GM13977 (cell line): ENCODE results near the gene MPPED1.

Experiments used
- DNase-seq: peaks from one replicate; pipeline ENCODE4 v3.0.0; 2012; ENCODE audit warnings: low spot score
- in situ Hi-C: fragments of 300-500 bp; cut with MboI; formaldehyde crosslinking; loops from one replicate; pipeline ENCODE4 v1.12.0; 2022; ENCODE audit warnings: low sequenced_read_pairs, low pct_unique_long_range_greater_than_20kb, mixed read lengths, inconsistent platforms; ENCODE audit not compliant: unreplicated experiment
- TF ChIP-seq, protein P1 (sequence below): IDR thresholded peaks from 2 replicates; pipeline ENCODE4 v1.5.1; 2012; ENCODE audit warnings: mild to moderate bottlenecking, control low read depth; ENCODE audit not compliant: insufficient read depth; ENCODE audit errors: extremely low read depth, missing control alignments

The MPPED1 gene

GRCh38 chr22:43550024-43550620 lies 138.3 kb downstream of the MPPED1 start:
- TF ChIP-seq, protein P1, sequence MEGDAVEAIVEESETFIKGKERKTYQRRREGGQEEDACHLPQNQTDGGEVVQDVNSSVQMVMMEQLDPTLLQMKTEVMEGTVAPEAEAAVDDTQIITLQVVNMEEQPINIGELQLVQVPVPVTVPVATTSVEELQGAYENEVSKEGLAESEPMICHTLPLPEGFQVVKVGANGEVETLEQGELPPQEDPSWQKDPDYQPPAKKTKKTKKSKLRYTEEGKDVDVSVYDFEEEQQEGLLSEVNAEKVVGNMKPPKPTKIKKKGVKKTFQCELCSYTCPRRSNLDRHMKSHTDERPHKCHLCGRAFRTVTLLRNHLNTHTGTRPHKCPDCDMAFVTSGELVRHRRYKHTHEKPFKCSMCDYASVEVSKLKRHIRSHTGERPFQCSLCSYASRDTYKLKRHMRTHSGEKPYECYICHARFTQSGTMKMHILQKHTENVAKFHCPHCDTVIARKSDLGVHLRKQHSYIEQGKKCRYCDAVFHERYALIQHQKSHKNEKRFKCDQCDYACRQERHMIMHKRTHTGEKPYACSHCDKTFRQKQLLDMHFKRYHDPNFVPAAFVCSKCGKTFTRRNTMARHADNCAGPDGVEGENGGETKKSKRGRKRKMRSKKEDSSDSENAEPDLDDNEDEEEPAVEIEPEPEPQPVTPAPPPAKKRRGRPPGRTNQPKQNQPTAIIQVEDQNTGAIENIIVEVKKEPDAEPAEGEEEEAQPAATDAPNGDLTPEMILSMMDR: no peak
- DNase-seq: no peak
- in situ Hi-C loops: no loop called here

GRCh38 chr22:43550672-43551071 lies 138.9 kb downstream of the MPPED1 start:
- DNase-seq: no peak
- TF ChIP-seq, protein P1: no peak
- in situ Hi-C loops: no loop called here

DNA sequence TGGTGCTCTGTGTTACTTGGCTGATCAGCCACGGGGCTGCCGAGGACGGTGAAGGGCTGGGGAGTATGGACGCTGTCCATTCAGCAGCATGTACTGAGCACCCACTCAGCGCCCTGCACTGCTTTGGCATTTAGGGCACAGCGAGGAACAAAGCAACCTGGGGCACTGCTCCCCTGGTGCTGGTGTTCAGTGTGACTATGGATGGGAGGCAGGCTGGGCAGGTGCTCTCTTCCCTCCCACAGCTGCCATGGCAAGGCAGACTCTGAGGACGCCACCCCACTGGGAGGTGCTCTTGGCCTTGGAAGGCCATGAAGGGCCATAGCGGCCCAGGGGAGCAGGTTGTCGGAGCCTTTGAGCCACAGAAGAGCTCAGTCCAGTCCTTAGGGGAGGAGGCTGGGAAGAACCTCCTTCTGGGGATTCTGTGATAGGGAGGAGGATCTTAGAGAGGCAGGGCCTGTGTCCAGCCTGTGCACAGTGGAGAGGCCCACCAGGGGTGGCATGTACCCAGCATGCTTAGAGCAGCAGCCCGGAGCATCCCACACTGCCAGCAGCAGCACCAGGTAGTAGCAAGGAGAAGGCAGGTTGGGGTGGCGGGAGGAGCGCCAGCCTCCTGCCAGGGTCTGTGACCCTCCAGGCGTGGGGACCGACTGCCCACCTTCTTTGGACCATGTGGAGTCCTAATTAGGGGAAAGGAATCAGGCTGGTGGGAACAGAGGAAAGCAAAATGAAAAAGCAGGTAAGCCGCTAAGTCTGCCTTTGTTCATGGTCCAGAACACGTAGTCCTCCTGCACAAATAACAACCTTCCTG lies 141.8 kb downstream of the MPPED1 start:
- TF ChIP-seq, protein P1: no peak
- DNase-seq: no peak
- in situ Hi-C loops: no loop called here

DNA sequence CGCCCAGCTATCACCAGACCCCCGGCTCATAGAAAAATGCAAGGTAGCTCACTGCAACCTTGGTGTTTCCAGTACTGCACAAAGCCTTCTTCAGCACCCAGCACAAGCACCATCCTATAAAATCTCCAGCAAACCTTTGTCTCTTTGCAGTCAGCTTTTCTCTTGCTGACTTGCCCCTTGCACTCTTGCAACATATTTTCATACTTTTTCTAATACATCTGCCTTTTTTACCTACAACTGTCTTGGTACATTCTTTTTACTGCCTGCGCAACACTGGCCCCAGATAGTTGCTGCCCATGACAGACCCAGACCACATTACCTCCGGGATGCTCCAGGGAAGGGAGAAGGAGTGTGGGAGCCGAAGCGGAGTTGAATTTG lies 142.4 kb downstream of the MPPED1 start:
- DNase-seq: no peak
- TF ChIP-seq, protein P1: no peak
- in situ Hi-C loops: no loop called here

- TF ChIP-seq, protein P1: no peak
- in situ Hi-C loops: no loop called here
Measured at GRCh38 chr22:43554694-43555365, 143.0 kb downstream of the MPPED1 start.

GRCh38 chr22:43555561-43556515 lies 144.0 kb downstream of the MPPED1 start:
- no peak for DNase-seq
- in situ Hi-C loops: no loop called here
- TF ChIP-seq, protein P1: no peak

More at GRCh38 chr22:43554694-43555365, 143.0 kb downstream of the MPPED1 start:
- no peak for DNase-seq
